HuH-7.5 (cell line): Measurements from ENCODE around the gene TRMT61A.
A peak's percentile ranks its signal among the peaks of the same experiment; 100 is the strongest.
"Not testable (repeated sequence)": the region's sequence is repeated elsewhere in the genome, so short reads cannot be mapped to it uniquely, and the experiment has no call there.

ENCODE experiments used
- DNase-seq: peaks from one replicate; pipeline ENCODE4 v3.0.0; 2011; ENCODE audit warnings: low spot score

The TRMT61A gene

GRCh38 chr14:103509864-103510723, 18.9 kb upstream of the TRMT61A start:
- DNase-seq, result no peak

- no peak for DNase-seq
Observed at GRCh38 chr14:103510724-103511693, 18.0 kb upstream of the TRMT61A start.

- DNase-seq, result not testable (repeated sequence)
Observed at GRCh38 chr14:103512180-103512579, 16.8 kb upstream of the TRMT61A start.

GRCh38 chr14:103512701-103513611, 16.0 kb upstream of the TRMT61A start:
- DNase-seq, result no peak

GRCh38 chr14:103514596-103515421, 14.2 kb upstream of the TRMT61A start:
- no peak for DNase-seq

- DNase-seq, result no peak
Observed at GRCh38 chr14:103516426-103517173, 12.4 kb upstream of the TRMT61A start.

GRCh38 chr14:103517174-103517566, 11.8 kb upstream of the TRMT61A start:
- no peak for DNase-seq

GRCh38 chr14:103517721-103518421, 11.1 kb upstream of the TRMT61A start:
- no peak for DNase-seq

- DNase-seq, result peak; percentile 97
Observed at GRCh38 chr14:103518422-103519042, 10.5 kb upstream of the TRMT61A start.

- DNase-seq, result no peak
Observed at GRCh38 chr14:103519043-103519836, 9.8 kb upstream of the TRMT61A start.

- no peak for DNase-seq
Observed at GRCh38 chr14:103519837-103520212, 9.2 kb upstream of the TRMT61A start.

GRCh38 chr14:103520269-103520656, 8.7 kb upstream of the TRMT61A start:
- no peak for DNase-seq

GRCh38 chr14:103520657-103521437, 8.1 kb upstream of the TRMT61A start:
- DNase-seq, result peak; percentile 83

GRCh38 chr14:103521438-103521950, 7.5 kb upstream of the TRMT61A start:
- no peak for DNase-seq

GRCh38 chr14:103521951-103522563, 6.9 kb upstream of the TRMT61A start:
- no peak for DNase-seq
